IMR-90 (cell line): Measurements from ENCODE around the gene LRPPRC. TPM values are rescaled to one million over a fixed set of nuclear protein-coding genes. Genes with fewer than 3 reads are reported as not detected.

Source experiments
- ATAC-seq: fragments of 200-7000 bp; cut with Tn5 transposase; 2 replicates; pipeline ENCODE4 v1.9.1; 2020; ENCODE audit warnings: low read depth, mild to moderate bottlenecking, moderate library complexity
- BruUV-seq: library from RNA; stranded (reverse); fragments of 400-500 nt; replicated peaks from 2 replicates; lab custom pipeline; 2021; lab: Mats Ljungman, UMichigan
- CTCF ChIA-PET: fragments of 300-600 bp; formaldehyde crosslinking; extraction: SDS; loops from one replicate; lab custom pipeline; 2021; ENCODE audit warnings: antibody characterized with exemption; lab: Yijun Ruan, JAX
- POLR2A ChIA-PET: fragments of 300-600 bp; sonication (Branson Sonifier 250); formaldehyde crosslinking; loops from one replicate; lab custom pipeline; 2022; ENCODE audit warnings: antibody characterized with exemption; ENCODE audit not compliant: unreplicated experiment; lab: Charles Lee
- DNase-seq: peaks from one replicate; pipeline ENCODE4 v3.0.0; 2013
- H2AFZ ChIP-seq: replicated peaks from 2 replicates; pipeline ENCODE3; 2013; ENCODE audit warnings: low read length, mild to moderate bottlenecking; ENCODE audit not compliant: poor library complexity
- H2AK5ac ChIP-seq: 2 replicates; pipeline ENCODE4 v1.6.1; 2013; ENCODE audit warnings: low read depth, low read length, inconsistent platforms
- H2AK9ac ChIP-seq: replicated peaks from 2 replicates; pipeline ENCODE3; 2013; ENCODE audit warnings: mild to moderate bottlenecking, low read depth, low read length, moderate library complexity; ENCODE audit not compliant: poor library complexity
- H2BK120ac ChIP-seq: 2 replicates; pipeline ENCODE4 v1.6.1; 2013; ENCODE audit warnings: low read depth, low read length, inconsistent platforms
- H2BK15ac ChIP-seq: 3 replicates; pipeline ENCODE4 v1.6.1; 2013; ENCODE audit warnings: low read depth, low read length, inconsistent platforms
- H2BK20ac ChIP-seq: 2 replicates; pipeline ENCODE4 v1.6.1; 2013; ENCODE audit warnings: low read depth, mild to moderate bottlenecking, inconsistent platforms, low read length, moderate library complexity
- H2BK5ac ChIP-seq: 2 replicates; pipeline ENCODE4 v1.6.1; 2013; ENCODE audit warnings: mild to moderate bottlenecking, low read depth, low read length, inconsistent platforms; ENCODE audit not compliant: poor library complexity, severe bottlenecking
- H3K14ac ChIP-seq: replicated peaks from 2 replicates; pipeline ENCODE4 v1.6.1; 2013; ENCODE audit warnings: low read depth, low read length, inconsistent platforms
- H3K18ac ChIP-seq: 2 replicates; pipeline ENCODE4 v1.6.1; 2013; ENCODE audit warnings: low read depth, low read length, control low read depth
- H3K23ac ChIP-seq: 2 replicates; pipeline ENCODE4 v1.6.1; 2013; ENCODE audit warnings: low read depth, low read length, inconsistent platforms
- H3K27ac ChIP-seq: 2 replicates; pipeline ENCODE4 v1.5.1; 2013; ENCODE audit warnings: mild to moderate bottlenecking, control low read depth, low read length; ENCODE audit not compliant: insufficient read depth
- H3K27me3 ChIP-seq: 2 replicates; pipeline ENCODE4 v1.6.1; 2013; ENCODE audit warnings: low read length; ENCODE audit not compliant: control insufficient read depth, insufficient read depth
- H3K36me3 ChIP-seq: 2 replicates; pipeline ENCODE4 v1.6.1; 2013; ENCODE audit warnings: low read length, mixed read lengths; ENCODE audit not compliant: control insufficient read depth, insufficient read depth
- H3K4ac ChIP-seq: 2 replicates; pipeline ENCODE4 v1.6.1; 2013; ENCODE audit warnings: low read depth, low read length, inconsistent platforms
- H3K4me1 ChIP-seq: 2 replicates; pipeline ENCODE4 v1.6.1; 2013; ENCODE audit warnings: low read length, mixed read lengths; ENCODE audit not compliant: control insufficient read depth, insufficient read depth
- H3K4me2 ChIP-seq: 2 replicates; pipeline ENCODE4 v1.6.1; 2013; ENCODE audit warnings: low read depth, mild to moderate bottlenecking, control low read depth, low read length, moderate library complexity
- H3K4me3 ChIP-seq: 2 replicates; pipeline ENCODE4 v1.5.1; 2013; ENCODE audit warnings: low read depth, mild to moderate bottlenecking, control low read depth, low read length, moderate library complexity; ENCODE audit not compliant: insufficient read depth
- H3K56ac ChIP-seq: 2 replicates; pipeline ENCODE4 v1.6.1; 2013; ENCODE audit warnings: low read length, inconsistent platforms; ENCODE audit not compliant: insufficient read depth; ENCODE audit errors: extremely low read depth
- H3K79me1 ChIP-seq, 2 experiments: 2 replicates each; pipeline ENCODE4 v1.6.1; 2013; ENCODE audit warnings: low read length in 2 of 2, inconsistent platforms in 1 of 2, low read depth in 1 of 2
- H3K9ac ChIP-seq: 2 replicates; pipeline ENCODE4 v1.6.1; 2013; ENCODE audit warnings: low read depth, low read length, control low read depth
- H3K9me1 ChIP-seq: 2 replicates; pipeline ENCODE4 v1.6.1; 2013; ENCODE audit warnings: low read length, inconsistent platforms; ENCODE audit not compliant: insufficient read depth
- H3K9me3 ChIP-seq: 2 replicates; pipeline ENCODE4 v1.6.1; 2013; ENCODE audit warnings: low read length; ENCODE audit not compliant: control insufficient read depth, insufficient read depth
- H4K20me1 ChIP-seq: 2 replicates; pipeline ENCODE4 v1.6.1; 2013; ENCODE audit warnings: low read length, inconsistent platforms; ENCODE audit not compliant: insufficient read depth
- H4K5ac ChIP-seq: 2 replicates; pipeline ENCODE4 v1.6.1; 2013; ENCODE audit warnings: mild to moderate bottlenecking, low read depth, low read length, control low read depth
- H4K8ac ChIP-seq, 2 experiments: 2 replicates each; pipeline ENCODE4 v1.6.1; 2013; ENCODE audit warnings: low read depth in 2 of 2, low read length in 2 of 2, control low read depth in 1 of 2, inconsistent platforms in 1 of 2
- H4K91ac ChIP-seq: 2 replicates; pipeline ENCODE4 v1.6.1; 2013; ENCODE audit warnings: low read depth, low read length, inconsistent platforms; ENCODE audit not compliant: insufficient read depth
- CHD1 ChIP-seq: IDR thresholded peaks from 2 replicates; pipeline ENCODE4 v1.6.1; 2012; ENCODE audit warnings: low read depth, low read length, improper control_type of control experiment
- MXI1 ChIP-seq: IDR thresholded peaks from 2 replicates; pipeline ENCODE4 v1.6.1; 2012; ENCODE audit warnings: low read depth, mild to moderate bottlenecking, low read length, moderate library complexity, borderline replicate concordance
- RCOR1 ChIP-seq: IDR thresholded peaks from 2 replicates; pipeline ENCODE4 v1.6.1; 2012; ENCODE audit warnings: mild to moderate bottlenecking, low read length, improper control_type of control experiment; ENCODE audit not compliant: insufficient replicate concordance
- SMC3 ChIP-seq: fragments of 150-350 bp; IDR thresholded peaks from 2 replicates; pipeline ENCODE4 v1.6.1; 2016; ENCODE audit warnings: low read depth, mild to moderate bottlenecking, antibody characterized with exemption, low read length, moderate library complexity
- USF2 ChIP-seq: fragments of 150-350 bp; IDR thresholded peaks from 2 replicates; pipeline ENCODE4 v1.6.1; 2017; ENCODE audit warnings: mild to moderate bottlenecking, antibody characterized with exemption, low read length, low read depth
- WGBS, 2 experiments: methylation state at CpG; one replicate each; pipeline versions ENCODE4 v1.1.5 to v1.1.7; 2013; ENCODE audit warnings: missing lambda C conversion rate in 2 of 2; ENCODE audit not compliant: insufficient read length in 1 of 2; ENCODE audit errors: extremely low coverage in 2 of 2; 5-methylcytosine and 5-hydroxymethylcytosine counted together
- dilution Hi-C: fragments of 300-500 bp; cut with HindIII; formaldehyde crosslinking; loops from one replicate; pipeline ENCODE4 v1.14.3; 2018; ENCODE audit warnings: low sequenced_read_pairs; ENCODE audit not compliant: unreplicated experiment
- in situ Hi-C: fragments of 300-500 bp; cut with MboI; formaldehyde crosslinking; loops from 3 replicates; pipeline ENCODE4 v1.14.3; 2019; ENCODE audit warnings: low sequenced_read_pairs, inconsistent platforms, mixed read lengths
- intact Hi-C: fragments of 100-400 bp; cut with micrococcal nuclease; formaldehyde crosslinking; loops from 2 replicates; pipeline ENCODE4 v1.10.0; 2022
- polyA plus RNA-seq, 3 experiments: library from polyadenylated mRNA; depleted of rRNA; stranded (reverse); fragments of >200 nt; gene quantifications; 2 replicates each; pipeline ENCODE4 v1.2.3, GENCODE V29; 2012; ENCODE audit warnings: low replicate concordance in 1 of 3
- total RNA-seq: library from RNA; depleted of rRNA; stranded (reverse); fragments of >200 nt; gene quantifications from 2 replicates; pipeline ENCODE4 v1.2.3, GENCODE V29; 2012

The LRPPRC gene
- total and polyA plus RNA-seq, 2 of the 4 experiments (the other 2 are of a cell fraction): 30.4 to 36.0 TPM

GRCh38 chr2:44044281-44044720 lies 48.5 kb upstream of the LRPPRC start (continued):
- TF ChIP-seq CHD1 (peak; percentile 38; the same call in 1 of the 2 replicates), SMC3 (peak; percentile 74), RCOR1 (no peak)

GRCh38 chr2:44040365-44040764 lies 44.6 kb upstream of the LRPPRC start:
- in situ Hi-C loops (loop anchor here (10.0 kb wide), 1 partner anchor 924 kb away; no protein-coding TSS in a partner anchor), intact Hi-C loops (loop anchor here (5.0 kb wide), 1 partner anchor 202 kb away; no protein-coding TSS in a partner anchor), dilution Hi-C loops (no loop called here)
- H3K56ac ChIP-seq: no peak overlapping the region
- H3K9me3 ChIP-seq: no peaks in the 10 kb centered on the region
- no peaks in the 10 kb centered on the region for H3K36me3 ChIP-seq
- POLR2A ChIA-PET: interaction anchor here (0.6 kb wide), 1 partner anchor 52 kb away, joined by 7 read pairs; no protein-coding TSS in a partner anchor
- H3K18ac ChIP-seq: no peak overlapping the region
- no peak overlapping the region for H4K8ac ChIP-seq
- ATAC-seq (no peak), DNase-seq (no peak)
- no peak overlapping the region for H3K27ac ChIP-seq
- peaks cover 24% of the 10 kb centered on the region for H3K27me3 ChIP-seq
- no peak overlapping the region for H3K14ac ChIP-seq
- H2AK9ac ChIP-seq: no peak overlapping the region
- H4K91ac ChIP-seq: no peak overlapping the region
- H3K4me3 ChIP-seq: no peak overlapping the region
- no peak for TF ChIP-seq MXI1
- peak; percentile 21; the same call in 1 of the 2 replicates for TF ChIP-seq USF2
- H2BK120ac ChIP-seq: no peak overlapping the region
- WGBS, 2 experiments: no CpG with 5 or more reads among the region's 3 CpGs
- H2AK5ac ChIP-seq: no peak overlapping the region
- BruUV-seq: no TSS peak
- no peaks in the 10 kb centered on the region for H3K9me1 ChIP-seq
- H2BK5ac ChIP-seq: no peak overlapping the region
- H3K4ac ChIP-seq: no peak overlapping the region
- CTCF ChIA-PET: no interaction called here
- no peaks in the 10 kb centered on the region for H3K79me1 ChIP-seq
- no peak overlapping the region for H3K4me2 ChIP-seq
- 0 out of 2 replicates have a peak, but pooled peaks cover 1% of the 10 kb centered on the region for H3K4me1 ChIP-seq
- H2BK20ac ChIP-seq: no peak overlapping the region
- peak overlapping the region; percentile 15 for H2AFZ ChIP-seq
- H3K9ac ChIP-seq: no peak overlapping the region
- H2BK15ac ChIP-seq: no peak overlapping the region
- no peaks in the 10 kb centered on the region for H4K20me1 ChIP-seq
- H3K23ac ChIP-seq: no peak overlapping the region
- H4K5ac ChIP-seq: no peak overlapping the region
